Gastroesophageal sphincter (tissue), 3 donors: ENCODE measurements around the gene TMEM127.

Experiments used
- CTCF ChIP-seq, 4 experiments: fragments of 200-600 bp in 2 of 4; fragments of 450-650 bp in 2 of 4; sonication (generic) in 1 of 4; IDR thresholded peaks; one replicate each; pipeline ENCODE4 v1.5.1; 2017 to 2019; ENCODE audit warnings: antibody characterized with exemption in 4 of 4, mild to moderate bottlenecking in 2 of 4, moderate library complexity in 2 of 4
- EP300 ChIP-seq: sonication (generic); formaldehyde crosslinking; IDR thresholded peaks from one replicate; pipeline ENCODE4 v1.6.1; 2017; ENCODE audit warnings: antibody characterized with exemption, mild to moderate bottlenecking
- POLR2A ChIP-seq, 2 donors: fragments of 450-650 bp; IDR thresholded peaks; one replicate each; pipeline ENCODE4 v1.6.1; 2017; ENCODE audit warnings: antibody characterized with exemption in 2 of 2, mild to moderate bottlenecking in 2 of 2, moderate library complexity in 1 of 2
- POLR2AphosphoS5 ChIP-seq: sonication (generic); formaldehyde crosslinking; IDR thresholded peaks from one replicate; pipeline ENCODE4 v1.6.1; 2017; ENCODE audit warnings: antibody characterized with exemption

GRCh38 chr2:96254571-96254970 is 11.2 kb downstream of the TMEM127 start:
- TF ChIP-seq CTCF (IDR thresholded peaks at IDR 0.05) (no peak), POLR2A (IDR thresholded peaks at IDR 0.05) (no peak), POLR2AphosphoS5 (no peak), EP300 (no peak)
